ENCODE measurements around the gene SEZ6L2.

Gene SEZ6L2

DNA sequence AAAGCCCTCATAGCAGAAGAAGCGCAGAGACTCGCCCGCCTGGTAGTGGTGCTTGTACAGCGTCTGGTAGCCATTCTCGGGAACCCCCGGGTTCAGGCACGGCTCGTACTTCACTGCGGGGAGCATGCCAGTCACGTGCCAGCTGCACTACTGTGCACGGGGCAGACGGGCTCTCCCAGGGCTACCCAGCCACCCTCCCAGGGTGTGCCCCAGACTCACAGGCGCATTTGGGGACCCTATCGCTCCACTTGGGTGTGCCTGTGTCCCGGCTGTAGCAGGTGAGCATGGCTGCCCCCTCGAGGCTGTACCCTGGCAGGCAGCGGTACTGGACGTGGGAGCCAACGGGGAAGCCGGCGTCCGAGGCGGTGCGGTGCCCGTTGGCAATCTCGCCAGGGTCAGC is 26.0 kb downstream of the SEZ6L2 start:
- H3K4me1 ChIP-seq (ENCODE audit: control insufficient read depth, insufficient read depth, low read length) = no peaks in the 10 kb centered on the region
- H3K27ac ChIP-seq (ENCODE audit: extremely low read depth, low read depth, low read length) = no peak overlapping the region
- CTCF ChIA-PET = interaction anchor here (0.8 to 1.3 kb wide), 3 partner anchors 10 to 99 kb away, joined by 3 to 4 read pairs (median 4); partner anchors contain the start of genes CDIPT and SEZ6L2
- H3K4me3 ChIP-seq (ENCODE audit: low read depth, low read length) = no peak overlapping the region
- TF ChIP-seq ZNF311 (tag by site-specific recombination; IDR thresholded peaks at IDR 0.05; ENCODE audit: borderline replicate concordance) (no peak), PRDM2 (tag by site-specific recombination; IDR thresholded peaks at IDR 0.05; ENCODE audit: borderline replicate concordance) (no peak), TCF7L2 (IDR thresholded peaks at IDR 0.05; ENCODE audit: borderline replicate concordance, low read depth, low read length) (no peak), ZNF549 (tag by site-specific recombination; IDR thresholded peaks at IDR 0.05) (no peak), ZNF555 (tag by site-specific recombination; conservative IDR thresholded peaks at IDR 0.05) (no peak), ZNF354C (tag by site-specific recombination; IDR thresholded peaks at IDR 0.05; ENCODE audit: borderline replicate concordance, low read depth) (no peak), KLF1 (tag by site-specific recombination; IDR thresholded peaks at IDR 0.05) (no peak), ZNF214 (tag by site-specific recombination; IDR thresholded peaks at IDR 0.05; ENCODE audit: borderline replicate concordance) (no peak)
- TF ChIP-seq, protein P1, sequence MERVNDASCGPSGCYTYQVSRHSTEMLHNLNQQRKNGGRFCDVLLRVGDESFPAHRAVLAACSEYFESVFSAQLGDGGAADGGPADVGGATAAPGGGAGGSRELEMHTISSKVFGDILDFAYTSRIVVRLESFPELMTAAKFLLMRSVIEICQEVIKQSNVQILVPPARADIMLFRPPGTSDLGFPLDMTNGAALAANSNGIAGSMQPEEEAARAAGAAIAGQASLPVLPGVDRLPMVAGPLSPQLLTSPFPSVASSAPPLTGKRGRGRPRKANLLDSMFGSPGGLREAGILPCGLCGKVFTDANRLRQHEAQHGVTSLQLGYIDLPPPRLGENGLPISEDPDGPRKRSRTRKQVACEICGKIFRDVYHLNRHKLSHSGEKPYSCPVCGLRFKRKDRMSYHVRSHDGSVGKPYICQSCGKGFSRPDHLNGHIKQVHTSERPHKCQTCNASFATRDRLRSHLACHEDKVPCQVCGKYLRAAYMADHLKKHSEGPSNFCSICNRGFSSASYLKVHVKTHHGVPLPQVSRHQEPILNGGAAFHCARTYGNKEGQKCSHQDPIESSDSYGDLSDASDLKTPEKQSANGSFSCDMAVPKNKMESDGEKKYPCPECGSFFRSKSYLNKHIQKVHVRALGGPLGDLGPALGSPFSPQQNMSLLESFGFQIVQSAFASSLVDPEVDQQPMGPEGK (tag by site-specific recombination; IDR thresholded peaks at IDR 0.05) = no peak
- TF ChIP-seq, protein P2, sequence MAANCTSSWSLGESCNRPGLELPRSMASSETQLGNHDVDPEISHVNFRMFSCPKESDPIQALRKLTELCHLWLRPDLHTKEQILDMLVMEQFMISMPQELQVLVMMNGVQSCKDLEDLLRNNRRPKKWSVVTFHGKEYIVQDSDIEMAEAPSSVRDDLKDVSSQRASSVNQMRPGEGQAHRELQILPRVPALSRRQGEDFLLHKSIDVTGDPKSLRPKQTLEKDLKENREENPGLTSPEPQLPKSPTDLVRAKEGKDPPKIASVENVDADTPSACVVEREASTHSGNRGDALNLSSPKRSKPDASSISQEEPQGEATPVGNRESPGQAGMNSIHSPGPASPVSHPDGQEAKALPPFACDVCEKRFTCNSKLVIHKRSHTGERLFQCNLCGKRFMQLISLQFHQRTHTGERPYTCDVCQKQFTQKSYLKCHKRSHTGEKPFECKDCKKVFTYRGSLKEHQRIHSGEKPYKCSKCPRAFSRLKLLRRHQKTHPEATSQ (tag by site-specific recombination; IDR thresholded peaks at IDR 0.05) = no peak
- POLR2A ChIA-PET = no interaction called here
- H3K36me3 ChIP-seq (ENCODE audit: control insufficient read depth in 2 of 2, insufficient read depth in 1 of 2, low read length in 2 of 2) = no peaks in the 10 kb centered on the region
- no peaks in the 10 kb centered on the region for H3K9me3 ChIP-seq (ENCODE audit: control insufficient read depth, insufficient read depth, low read depth, low read length)

DNA sequence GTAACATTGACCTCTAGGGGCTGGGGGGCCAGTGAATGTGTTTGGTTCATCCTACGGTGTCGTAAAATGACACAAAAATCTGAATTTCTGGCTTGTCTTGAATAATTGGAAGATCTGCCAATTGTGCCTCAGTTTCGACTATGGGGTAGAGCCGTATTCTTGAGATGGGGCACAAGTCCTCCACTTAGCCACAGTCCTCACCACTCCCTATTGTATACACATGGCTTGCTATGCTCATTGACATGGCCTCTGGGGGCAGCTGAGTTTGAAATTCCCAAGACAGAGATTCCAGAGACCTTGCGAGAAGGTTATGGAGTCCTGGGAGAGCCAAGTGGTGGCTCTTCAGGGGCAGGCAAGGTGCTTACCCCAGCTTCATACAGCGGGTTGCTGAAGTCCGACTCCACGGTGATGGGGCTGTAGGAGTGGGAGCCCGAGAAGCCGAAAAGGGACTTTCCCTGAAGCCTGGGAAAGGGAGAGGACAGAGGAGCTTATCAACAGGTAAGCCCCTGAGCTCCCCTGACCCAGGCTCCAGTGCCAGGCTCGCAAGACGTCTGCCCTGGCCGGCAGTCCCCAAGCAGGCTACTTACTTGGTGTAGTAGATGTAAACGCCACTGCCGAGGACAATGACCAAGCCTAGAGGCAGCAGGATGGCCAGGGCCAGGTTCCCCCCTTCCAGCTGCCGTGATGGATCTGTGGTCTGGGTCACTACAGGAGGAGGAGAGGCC is 27.4 kb downstream of the SEZ6L2 start:
- Histone ChIP-seq H3K4me3 (ENCODE audit: low read depth, low read length) (no peak overlapping the region), H3K9me3 (ENCODE audit: control insufficient read depth, insufficient read depth, low read depth, low read length) (no peaks in the 10 kb centered on the region), H3K4me1 (ENCODE audit: control insufficient read depth, insufficient read depth, low read length) (no peaks in the 10 kb centered on the region), H3K27ac (ENCODE audit: extremely low read depth, low read depth, low read length) (no peak overlapping the region), H3K36me3 (ENCODE audit: control insufficient read depth in 2 of 2, insufficient read depth in 1 of 2, low read length in 2 of 2) (no peaks in the 10 kb centered on the region)
- CTCF ChIA-PET = interaction anchor here (0.9 to 1.3 kb wide), 2 partner anchors 9 to 27 kb away, joined by 4 read pairs; partner anchors contain the start of genes CDIPT and SEZ6L2
- TF ChIP-seq SCRT2 (tag by site-specific recombination; IDR thresholded peaks at IDR 0.05) = peak; percentile 64
- no peak for TF ChIP-seq GLI2 (tag by site-specific recombination; IDR thresholded peaks at IDR 0.05; ENCODE audit: borderline replicate concordance, low read depth)
- no peak for TF ChIP-seq ZNF391 (tag by site-specific recombination; IDR thresholded peaks at IDR 0.05; ENCODE audit: borderline replicate concordance, low read depth)
- no peak for TF ChIP-seq ZEB2 (tag by site-specific recombination; IDR thresholded peaks at IDR 0.05)
- no peak for TF ChIP-seq ZNF514 (tag by site-specific recombination; IDR thresholded peaks at IDR 0.05)
- no peak for TF ChIP-seq ZNF133 (tag by site-specific recombination; IDR thresholded peaks at IDR 0.05)
- POLR2A ChIA-PET = interaction anchor here (0.8 kb wide), 1 partner anchor 8 kb away, joined by 4 read pairs; the partner anchor contains the start of gene CDIPT
